Heart right ventricle (tissue), 16 donors: ENCODE measurements around the gene DIP2C. TPM values are rescaled to one million over a fixed set of nuclear protein-coding genes. Genes with fewer than 3 reads are reported as not detected.
"Not testable (repeated sequence)": the region's sequence is repeated elsewhere in the genome, so short reads cannot be mapped to it uniquely, and the experiment has no call there.

Source experiments
- ATAC-seq, 8 donors: fragments of 200-7000 bp; cut with Tn5 transposase; one replicate each; pipeline ENCODE4 v1.9.1; 2020; ENCODE audit warnings: mild to moderate bottlenecking in 8 of 8, moderate library complexity in 8 of 8, moderate number of reproducible peaks in 1 of 8
- DNase-seq, 2 donors: peaks; one replicate each; pipeline ENCODE4 v3.0.0-alpha.2; 2020
- H3K27ac ChIP-seq, 10 donors: fragments of 200-600 bp; sonication (generic) in 2 of 10; one replicate each; pipeline versions ENCODE4 v1.5.0 to v1.8.0; 2020 to 2022; ENCODE audit warnings: mild to moderate bottlenecking in 3 of 10
- H3K27me3 ChIP-seq, 7 donors: fragments of 200-600 bp; one replicate each; pipeline ENCODE4 v1.8.0; 2021 to 2022; ENCODE audit warnings: mild to moderate bottlenecking in 2 of 7
- H3K36me3 ChIP-seq, 9 donors: fragments of 200-600 bp; sonication (generic) in 1 of 9; one replicate each; pipeline versions ENCODE4 v1.5.0 to v1.8.0; 2020 to 2022; ENCODE audit warnings: mild to moderate bottlenecking in 2 of 9
- H3K4me1 ChIP-seq, 9 donors: fragments of 200-600 bp; sonication (generic) in 1 of 9; one replicate each; pipeline versions ENCODE4 v1.5.0 to v1.8.0; 2020 to 2022; ENCODE audit warnings: mild to moderate bottlenecking in 4 of 9
- H3K4me3 ChIP-seq, 10 donors: fragments of 200-600 bp; sonication (generic) in 2 of 10; one replicate each; pipeline versions ENCODE4 v1.5.0 to v1.8.0; 2020 to 2022; ENCODE audit warnings: mild to moderate bottlenecking in 7 of 10, moderate library complexity in 2 of 10
- H3K9me3 ChIP-seq, 11 donors: fragments of 200-600 bp in 10 of 11; sonication (generic) in 2 of 11; one replicate each; pipeline versions ENCODE4 v1.5.0 to v1.8.0; 2013 to 2022; ENCODE audit warnings: mild to moderate bottlenecking in 2 of 11, control low read depth in 1 of 11, moderate library complexity in 1 of 11
- WGBS, 2 donors: extraction: QIAGEN DNeasy Blood & Tissue Kit; methylation state at CpG; one replicate each; pipeline ENCODE4 v1.1.7; 2013; ENCODE audit warnings: inconsistent platforms in 1 of 2; 5-methylcytosine and 5-hydroxymethylcytosine counted together
- intact Hi-C, 10 donors: fragments of 100-400 bp; cut with DNase I; formaldehyde crosslinking; loops; one replicate each; pipeline versions ENCODE4 v1.11.1 to v1.14.2; 2022
- polyA plus RNA-seq, 2 donors: library from polyadenylated mRNA; stranded (reverse); fragments of 200-250 nt; gene quantifications; one replicate each; pipeline ENCODE4 v1.2.3, GENCODE V29; 2013
- total RNA-seq, 10 donors: library from RNA; stranded (reverse); fragmentation: NEBNext Ultra II Directional in 3 of 10; extraction: Animal tissue kit (Norgen Biotek cat#: 25700) in 3 of 10; gene quantifications; one replicate each; pipeline versions ENCODE4 v1.2.1 to v1.2.4, GENCODE V29; 2021 to 2023
- TF ChIP-seq, protein P1 (sequence below), 9 donors: fragments of 200-600 bp; sonication (generic) in 2 of 9; IDR thresholded peaks; one replicate each; pipeline versions ENCODE4 v1.5.0 to v1.8.0; 2021 to 2022; ENCODE audit warnings: antibody characterized with exemption in 9 of 9, mild to moderate bottlenecking in 5 of 9, moderate library complexity in 1 of 9
- donor health status: Arrhythmogenic right ventricular cardiomyopathy.
- donor health status: ischemic (EF 13 %, LVEDD 7.1; RV severe dilation, severe dysfunction).
- donor health status: healthy with polysubstance abuse.
- donor health status: DM: no; HTN: yes; CAD: no.
- donor health status: DM: no; HTN: no; CAD: no.
- donor health status: ischemic (EF 25% LVEDD 6.9; RV normal size, moderate dysfunction).
- donor health status: ischemic (EF 25% LVEDD 5.7; RV mildly dilated, moderate dysfunction).
- donor health status: healthy.
- donor health status: DM: yes; HTN: yes; CAD: no.
- donor health status: Ischemic cardiomyopathy.
- donor health status: ischemic (EF 35%, LVEDD 5.7; RV mildly dilated, moderate dysfunction).
- donor health status: nonischemic (EF 11% LVEDD 7.7; RV severe dilation, severe dysfunction).
- donor health status: DM: yes; HTN: yes; CAD: no.
- donor health status: PGD.
- donor health status: ischemic (EF 29% LVEDD 5.4; RV normal size, mild dysfunction).
- donor health status: nonischemic (EF 23%, LVEDD 6.1; RV moderate dilation, normal function).

Gene DIP2C
- total and polyA plus RNA-seq, 12 donors, result 7.1 to 48.2 (median 33.7) TPM

- Histone ChIP-seq H3K27me3 (no peaks in the 10 kb centered on the region), H3K36me3 (no peaks in the 10 kb centered on the region), H3K9me3 (no peaks in the 10 kb centered on the region), H3K27ac (no peak overlapping the region), H3K4me3 (no peak overlapping the region), H3K4me1 (peaks cover 8 to 55% (median 25%) of the 10 kb centered on the region in 9 donors)
- ATAC-seq, result no peak
- WGBS, 2 donors, result 73 to 75% methylated on average over 17 of the region's 17 CpGs
- DNase-seq, result no peak
- TF ChIP-seq, protein P1, sequence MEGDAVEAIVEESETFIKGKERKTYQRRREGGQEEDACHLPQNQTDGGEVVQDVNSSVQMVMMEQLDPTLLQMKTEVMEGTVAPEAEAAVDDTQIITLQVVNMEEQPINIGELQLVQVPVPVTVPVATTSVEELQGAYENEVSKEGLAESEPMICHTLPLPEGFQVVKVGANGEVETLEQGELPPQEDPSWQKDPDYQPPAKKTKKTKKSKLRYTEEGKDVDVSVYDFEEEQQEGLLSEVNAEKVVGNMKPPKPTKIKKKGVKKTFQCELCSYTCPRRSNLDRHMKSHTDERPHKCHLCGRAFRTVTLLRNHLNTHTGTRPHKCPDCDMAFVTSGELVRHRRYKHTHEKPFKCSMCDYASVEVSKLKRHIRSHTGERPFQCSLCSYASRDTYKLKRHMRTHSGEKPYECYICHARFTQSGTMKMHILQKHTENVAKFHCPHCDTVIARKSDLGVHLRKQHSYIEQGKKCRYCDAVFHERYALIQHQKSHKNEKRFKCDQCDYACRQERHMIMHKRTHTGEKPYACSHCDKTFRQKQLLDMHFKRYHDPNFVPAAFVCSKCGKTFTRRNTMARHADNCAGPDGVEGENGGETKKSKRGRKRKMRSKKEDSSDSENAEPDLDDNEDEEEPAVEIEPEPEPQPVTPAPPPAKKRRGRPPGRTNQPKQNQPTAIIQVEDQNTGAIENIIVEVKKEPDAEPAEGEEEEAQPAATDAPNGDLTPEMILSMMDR (IDR thresholded peaks at IDR 0.05), result no peak
- intact Hi-C loops, result loop anchor here in 2 of 10 donors (10.0 kb wide), 2 partner anchors 186 to 206 kb away; no protein-coding TSS in a partner anchor
Observed at GRCh38 chr10:598415-599170, 90.9 kb downstream of the DIP2C start.

GRCh38 chr10:597976-598375 lies 91.5 kb downstream of the DIP2C start:
- H3K4me1 ChIP-seq, result peaks cover 8 to 61% (median 30%) of the 10 kb centered on the region in 9 donors

GRCh38 chr10:596725-597345 lies 92.6 kb downstream of the DIP2C start:
- 97 to 98% methylated on average over 17 of the region's 17 CpGs for WGBS, 2 donors
- TF ChIP-seq, protein P1 (IDR thresholded peaks at IDR 0.05), result no peak

More at GRCh38 chr10:597976-598375, 91.5 kb downstream of the DIP2C start:
- WGBS, 2 donors, result 94 to 95% methylated on average over 17 of the region's 17 CpGs
- Histone ChIP-seq H3K27ac (no peak overlapping the region), H3K36me3 (no peaks in the 10 kb centered on the region), H3K4me3 (no peak overlapping the region), H3K27me3 (no peaks in the 10 kb centered on the region), H3K9me3 (no peaks in the 10 kb centered on the region)
- TF ChIP-seq, protein P1 (IDR thresholded peaks at IDR 0.05), result no peak
- intact Hi-C loops, result loop anchor here in 2 of 10 donors (10.0 kb wide), 2 partner anchors 187 to 207 kb away; no protein-coding TSS in a partner anchor
- ATAC-seq (no peak), DNase-seq (no peak)

DNA sequence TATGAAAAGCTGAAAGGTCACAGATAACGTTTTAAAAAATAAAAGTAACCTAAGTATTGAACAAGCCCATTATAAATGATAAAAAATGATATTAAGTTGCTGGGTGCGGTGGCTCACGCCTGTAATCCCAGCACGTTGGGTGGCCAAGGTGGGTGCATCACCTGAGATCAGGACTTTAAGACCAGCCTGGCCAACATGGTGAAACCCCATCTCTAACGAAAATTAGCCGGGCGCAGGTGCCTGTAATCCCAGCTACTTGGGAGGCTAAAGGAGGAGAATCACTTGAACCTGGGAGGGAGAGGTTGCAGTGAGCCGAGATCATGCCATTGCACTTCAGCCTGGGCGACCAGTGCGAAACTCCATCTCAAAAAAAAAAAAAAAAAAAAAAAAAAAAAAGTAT lies 93.3 kb downstream of the DIP2C start:
- 98 to 99% methylated on average over 10 of the region's 10 CpGs for WGBS, 2 donors
- not testable (repeated sequence) for ATAC-seq, H3K36me3 ChIP-seq, DNase-seq, H3K4me3 ChIP-seq, H3K27ac ChIP-seq, H3K9me3 ChIP-seq, H3K27me3 ChIP-seq
- H3K4me1 ChIP-seq, result peaks cover 2 to 58% (median 23%) of the 10 kb centered on the region in 9 donors
- intact Hi-C loops, result loop anchor here in 2 of 10 donors (10.0 kb wide), 2 partner anchors 189 to 209 kb away; no protein-coding TSS in a partner anchor

More at GRCh38 chr10:596725-597345, 92.6 kb downstream of the DIP2C start:
- Histone ChIP-seq H3K27me3 (no peaks in the 10 kb centered on the region), H3K36me3 (no peaks in the 10 kb centered on the region), H3K9me3 (no peaks in the 10 kb centered on the region), H3K27ac (no peak overlapping the region), H3K4me1 (peaks cover 8 to 61% (median 30%) of the 10 kb centered on the region in 9 donors), H3K4me3 (no peak overlapping the region)
- ATAC-seq (no peak), DNase-seq (no peak)
- intact Hi-C loops, result loop anchor here in 2 of 10 donors (10.0 kb wide), 2 partner anchors 188 to 208 kb away; no protein-coding TSS in a partner anchor
